HL-60 (cell line): ENCODE measurements around the gene ZNF454.

ENCODE experiments used
- DNase-seq, 2 experiments: peaks; one replicate each; pipeline ENCODE4 v3.0.0-alpha.2; 2010 to 2020; ENCODE audit warnings: low read depth in 1 of 2, low spot score in 1 of 2
- H3K27ac ChIP-seq: fragments of 250-450 bp; sonication (Bioruptor Pico); replicated peaks from 2 replicates; pipeline ENCODE4 v1.5.1; 2020; ENCODE audit warnings: mild to moderate bottlenecking, moderate library complexity
- H3K27me3 ChIP-seq: fragments of 250-450 bp; sonication (Bioruptor Pico); 2 replicates; pipeline ENCODE4 v1.5.1; 2021; ENCODE audit warnings: mild to moderate bottlenecking, moderate library complexity; ENCODE audit not compliant: insufficient read depth, poor library complexity, severe bottlenecking
- H3K4me3 ChIP-seq: replicated peaks from 2 replicates; pipeline ENCODE4 v1.5.1; 2011; ENCODE audit warnings: mild to moderate bottlenecking, control low read depth, low read length; ENCODE audit not compliant: insufficient read depth
- CTCF ChIP-seq: IDR thresholded peaks from one replicate; pipeline ENCODE4 v1.5.1; 2011; ENCODE audit warnings: low read length, control low read depth, inconsistent platforms; ENCODE audit not compliant: insufficient read depth
- GABPA ChIP-seq: IDR thresholded peaks from 2 replicates; pipeline ENCODE4 v1.6.1; 2012; ENCODE audit warnings: low read depth
- POLR2AphosphoS5 ChIP-seq: IDR thresholded peaks from 2 replicates; pipeline ENCODE4 v1.6.1; 2012; ENCODE audit warnings: low read depth
- REST ChIP-seq: IDR thresholded peaks from 2 replicates; pipeline ENCODE4 v1.6.1; 2012; ENCODE audit warnings: low read depth; ENCODE audit not compliant: insufficient replicate concordance
- SPI1 ChIP-seq: IDR thresholded peaks from 2 replicates; pipeline ENCODE4 v1.6.1; 2012; ENCODE audit warnings: low read depth, mild to moderate bottlenecking, borderline replicate concordance

The ZNF454 gene

GRCh38 chr5:178986326-178986960 is 45.4 kb downstream of the ZNF454 start:
- H3K27me3 ChIP-seq = no peaks in the 10 kb centered on the region
- DNase-seq = no peak
- no peak overlapping the region for H3K27ac ChIP-seq

GRCh38 chr5:178988436-178989220 is 47.6 kb downstream of the ZNF454 start:
- no peak overlapping the region for H3K27ac ChIP-seq
- no peak overlapping the region for H3K4me3 ChIP-seq
- H3K27me3 ChIP-seq = no peaks in the 10 kb centered on the region
- TF ChIP-seq POLR2AphosphoS5 (no peak), SPI1 (no peak), CTCF (no peak), GABPA (no peak), REST (no peak)
- DNase-seq = no peak

More at GRCh38 chr5:178986326-178986960, 45.4 kb downstream of the ZNF454 start:
- TF ChIP-seq REST (no peak), POLR2AphosphoS5 (no peak), SPI1 (no peak), GABPA (no peak), CTCF (no peak)
- H3K4me3 ChIP-seq = no peak overlapping the region

GRCh38 chr5:178989311-178989710 is 48.3 kb downstream of the ZNF454 start:
- no peak for DNase-seq
- Histone ChIP-seq H3K27me3 (no peaks in the 10 kb centered on the region), H3K4me3 (no peak overlapping the region), H3K27ac (no peak overlapping the region)
- TF ChIP-seq GABPA = no peak
- no peak for TF ChIP-seq CTCF
- no peak for TF ChIP-seq REST
- TF ChIP-seq SPI1 = no peak
- no peak for TF ChIP-seq POLR2AphosphoS5
